WTC11 (cell line): Measurements from ENCODE around the gene CYP4F22. TPM values are rescaled to one million over a fixed set of nuclear protein-coding genes. Genes with fewer than 3 reads are reported as not detected.
"Not testable (repeated sequence)": the region's sequence is repeated elsewhere in the genome, so short reads cannot be mapped to it uniquely, and the experiment has no call there.

Experiments used
- ATAC-seq: fragments of 200-7000 bp; cut with Tn5 transposase; 2 replicates; pipeline ENCODE4 v1.10.0; 2021; ENCODE audit warnings: mild to moderate bottlenecking, moderate library complexity
- CTCF ChIA-PET: fragments of 300-600 bp; sonication (Branson Sonifier 250); formaldehyde crosslinking; loops from one replicate; lab custom pipeline; 2021; ENCODE audit warnings: antibody characterized with exemption; lab: Charles Lee
- POLR2A ChIA-PET: fragments of 350-600 bp; sonication (Branson Sonifier 250); formaldehyde crosslinking; loops from one replicate; lab custom pipeline; 2021; ENCODE audit warnings: antibody characterized with exemption; lab: Charles Lee
- DNase-seq: peaks from one replicate; pipeline ENCODE4 v3.0.0; 2021; ENCODE audit warnings: low spot score
- H3K27ac Mint-ChIP-seq: 2 replicates; pipeline ENCODE4 v1.8.0; 2021; ENCODE audit warnings: mixed read lengths
- H3K27me3 Mint-ChIP-seq: 2 replicates; pipeline ENCODE4 v1.8.0; 2021; ENCODE audit warnings: low read depth, mild to moderate bottlenecking, moderate library complexity, mixed read lengths
- H3K36me3 Mint-ChIP-seq: 2 replicates; pipeline ENCODE4 v1.8.0; 2021; ENCODE audit warnings: mixed read lengths
- H3K4me1 Mint-ChIP-seq: 2 replicates; pipeline ENCODE4 v1.8.0; 2022; ENCODE audit warnings: mixed read lengths
- H3K4me3 Mint-ChIP-seq: 2 replicates; pipeline ENCODE4 v1.8.0; 2021; ENCODE audit warnings: mild to moderate bottlenecking, moderate library complexity, mixed read lengths
- H3K9me3 Mint-ChIP-seq: 2 replicates; pipeline ENCODE4 v1.8.0; 2021; ENCODE audit warnings: mixed read lengths
- FOXJ3 ChIP-seq: sonication (generic); formaldehyde crosslinking; IDR thresholded peaks from 2 replicates; pipeline ENCODE4 v1.9.0; 2021; ENCODE audit warnings: missing genetic modification reagents, mild to moderate bottlenecking, borderline replicate concordance
- HMGA2 ChIP-seq: fragments of 250-450 bp; sonication (Bioruptor Pico); IDR thresholded peaks from 2 replicates; pipeline ENCODE4 v1.4.0; 2021; ENCODE audit warnings: mild to moderate bottlenecking, moderate library complexity
- JAZF1 ChIP-seq: fragments of 250-450 bp; sonication (Bioruptor Pico); IDR thresholded peaks from 2 replicates; pipeline ENCODE4 v1.9.0; 2021; ENCODE audit warnings: moderate library complexity, mild to moderate bottlenecking, inconsistent platforms
- JUN ChIP-seq: sonication (generic); formaldehyde crosslinking; IDR thresholded peaks from 2 replicates; pipeline ENCODE4 v1.8.0; 2023; ENCODE audit warnings: mild to moderate bottlenecking, missing genetic modification reagents
- KAT7 ChIP-seq: sonication (generic); formaldehyde crosslinking; IDR thresholded peaks from 2 replicates; pipeline ENCODE4 v1.8.1; 2023; ENCODE audit warnings: missing genetic modification reagents, mild to moderate bottlenecking, borderline replicate concordance
- MXD4 ChIP-seq: fragments of 250-450 bp; sonication (Bioruptor Pico); IDR thresholded peaks from 2 replicates; pipeline ENCODE4 v1.8.0; 2021; ENCODE audit warnings: mild to moderate bottlenecking, moderate library complexity, borderline replicate concordance
- NR3C1 ChIP-seq: sonication (generic); formaldehyde crosslinking; conservative IDR thresholded peaks from 2 replicates; pipeline ENCODE4 v1.8.1; 2023; ENCODE audit warnings: low read depth, mild to moderate bottlenecking, missing genetic modification reagents
- TCF7 ChIP-seq: sonication (generic); formaldehyde crosslinking; IDR thresholded peaks from 2 replicates; pipeline ENCODE4 v1.8.0; 2022; ENCODE audit warnings: mild to moderate bottlenecking, low read depth, missing genetic modification reagents, moderate library complexity
- ZNF263 ChIP-seq: sonication (generic); formaldehyde crosslinking; IDR thresholded peaks from 2 replicates; pipeline ENCODE4 v1.8.1; 2022; ENCODE audit warnings: low read depth, mild to moderate bottlenecking, moderate library complexity, missing genetic modification reagents
- ZNF416 ChIP-seq: fragments of 250-450 bp; sonication (Bioruptor Pico); IDR thresholded peaks from 2 replicates; pipeline ENCODE4 v1.9.0; 2021; ENCODE audit warnings: mild to moderate bottlenecking, inconsistent platforms
- total RNA-seq: library from RNA; stranded (reverse); gene quantifications from 3 replicates; pipeline ENCODE4 v1.2.3, GENCODE V29; 2021
- TF ChIP-seq, protein P1 (sequence below): sonication (generic); formaldehyde crosslinking; IDR thresholded peaks from 2 replicates; pipeline ENCODE4 v1.8.0; 2022; ENCODE audit warnings: mild to moderate bottlenecking, missing genetic modification reagents
- TF ChIP-seq, protein P2 (sequence below): sonication (generic); formaldehyde crosslinking; conservative IDR thresholded peaks from 2 replicates; pipeline ENCODE4 v1.8.1; 2023; ENCODE audit warnings: mild to moderate bottlenecking, low read depth, missing genetic modification reagents, moderate library complexity
- TF ChIP-seq, protein P3 (sequence below): fragments of 250-450 bp; sonication (Bioruptor Pico); IDR thresholded peaks from 2 replicates; pipeline ENCODE4 v1.8.0; 2021; ENCODE audit warnings: mild to moderate bottlenecking
- TF ChIP-seq, protein P4 (sequence below): sonication (generic); formaldehyde crosslinking; conservative IDR thresholded peaks from 2 replicates; pipeline ENCODE4 v1.8.1; 2022; ENCODE audit warnings: mild to moderate bottlenecking, missing genetic modification reagents

The CYP4F22 gene
- total RNA-seq, 1 experiment from 2014 or later = 1.2 TPM

DNA sequence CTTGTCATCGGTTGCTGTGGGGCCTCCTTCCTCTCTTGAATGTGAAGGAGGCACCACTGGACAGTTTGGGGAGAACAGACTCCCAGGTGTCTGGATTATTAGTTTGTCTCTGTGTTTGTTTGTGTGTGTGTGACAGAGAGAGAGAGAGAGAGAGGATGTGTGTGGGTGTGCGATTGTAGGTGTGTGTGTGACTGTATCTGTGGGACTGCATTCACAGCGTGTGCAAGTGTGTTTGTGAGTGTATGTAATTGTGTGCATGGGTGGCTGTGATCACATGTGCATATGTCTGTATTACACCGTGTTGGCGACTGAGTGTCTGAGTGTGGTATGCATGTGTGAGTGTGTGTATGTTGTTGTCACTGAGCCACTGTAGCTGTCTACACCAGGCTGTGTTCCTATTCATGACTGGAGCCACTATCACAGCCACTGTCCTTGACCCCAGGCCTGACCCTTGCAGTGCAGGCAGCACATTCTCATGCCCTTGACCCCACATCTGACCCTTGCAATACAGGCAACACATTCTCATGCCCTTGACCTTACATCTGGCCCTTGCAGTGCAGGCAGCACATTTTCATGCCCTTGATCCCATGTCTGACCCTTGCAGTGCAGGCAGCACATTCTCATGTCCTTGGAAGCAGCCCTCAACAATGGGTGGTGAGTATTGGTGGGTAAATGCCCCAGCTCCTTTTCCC, 81.6 kb downstream of the CYP4F22 start:
- TF ChIP-seq NR3C1 (CRISPR knock-in tag) = no peak
- TF ChIP-seq, protein P1, sequence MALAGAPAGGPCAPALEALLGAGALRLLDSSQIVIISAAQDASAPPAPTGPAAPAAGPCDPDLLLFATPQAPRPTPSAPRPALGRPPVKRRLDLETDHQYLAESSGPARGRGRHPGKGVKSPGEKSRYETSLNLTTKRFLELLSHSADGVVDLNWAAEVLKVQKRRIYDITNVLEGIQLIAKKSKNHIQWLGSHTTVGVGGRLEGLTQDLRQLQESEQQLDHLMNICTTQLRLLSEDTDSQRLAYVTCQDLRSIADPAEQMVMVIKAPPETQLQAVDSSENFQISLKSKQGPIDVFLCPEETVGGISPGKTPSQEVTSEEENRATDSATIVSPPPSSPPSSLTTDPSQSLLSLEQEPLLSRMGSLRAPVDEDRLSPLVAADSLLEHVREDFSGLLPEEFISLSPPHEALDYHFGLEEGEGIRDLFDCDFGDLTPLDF (CRISPR knock-in tag) = no peak
- no peak for TF ChIP-seq JAZF1 (CRISPR knock-in tag)
- TF ChIP-seq HMGA2 (CRISPR knock-in tag) = no peak
- no peak for TF ChIP-seq ZNF263
- TF ChIP-seq FOXJ3 = no peak
- TF ChIP-seq, protein P2, sequence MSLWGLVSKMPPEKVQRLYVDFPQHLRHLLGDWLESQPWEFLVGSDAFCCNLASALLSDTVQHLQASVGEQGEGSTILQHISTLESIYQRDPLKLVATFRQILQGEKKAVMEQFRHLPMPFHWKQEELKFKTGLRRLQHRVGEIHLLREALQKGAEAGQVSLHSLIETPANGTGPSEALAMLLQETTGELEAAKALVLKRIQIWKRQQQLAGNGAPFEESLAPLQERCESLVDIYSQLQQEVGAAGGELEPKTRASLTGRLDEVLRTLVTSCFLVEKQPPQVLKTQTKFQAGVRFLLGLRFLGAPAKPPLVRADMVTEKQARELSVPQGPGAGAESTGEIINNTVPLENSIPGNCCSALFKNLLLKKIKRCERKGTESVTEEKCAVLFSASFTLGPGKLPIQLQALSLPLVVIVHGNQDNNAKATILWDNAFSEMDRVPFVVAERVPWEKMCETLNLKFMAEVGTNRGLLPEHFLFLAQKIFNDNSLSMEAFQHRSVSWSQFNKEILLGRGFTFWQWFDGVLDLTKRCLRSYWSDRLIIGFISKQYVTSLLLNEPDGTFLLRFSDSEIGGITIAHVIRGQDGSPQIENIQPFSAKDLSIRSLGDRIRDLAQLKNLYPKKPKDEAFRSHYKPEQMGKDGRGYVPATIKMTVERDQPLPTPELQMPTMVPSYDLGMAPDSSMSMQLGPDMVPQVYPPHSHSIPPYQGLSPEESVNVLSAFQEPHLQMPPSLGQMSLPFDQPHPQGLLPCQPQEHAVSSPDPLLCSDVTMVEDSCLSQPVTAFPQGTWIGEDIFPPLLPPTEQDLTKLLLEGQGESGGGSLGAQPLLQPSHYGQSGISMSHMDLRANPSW = no peak
- TF ChIP-seq, protein P3, sequence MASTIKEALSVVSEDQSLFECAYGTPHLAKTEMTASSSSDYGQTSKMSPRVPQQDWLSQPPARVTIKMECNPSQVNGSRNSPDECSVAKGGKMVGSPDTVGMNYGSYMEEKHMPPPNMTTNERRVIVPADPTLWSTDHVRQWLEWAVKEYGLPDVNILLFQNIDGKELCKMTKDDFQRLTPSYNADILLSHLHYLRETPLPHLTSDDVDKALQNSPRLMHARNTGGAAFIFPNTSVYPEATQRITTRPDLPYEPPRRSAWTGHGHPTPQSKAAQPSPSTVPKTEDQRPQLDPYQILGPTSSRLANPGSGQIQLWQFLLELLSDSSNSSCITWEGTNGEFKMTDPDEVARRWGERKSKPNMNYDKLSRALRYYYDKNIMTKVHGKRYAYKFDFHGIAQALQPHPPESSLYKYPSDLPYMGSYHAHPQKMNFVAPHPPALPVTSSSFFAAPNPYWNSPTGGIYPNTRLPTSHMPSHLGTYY (CRISPR knock-in tag) = no peak
- no peak for TF ChIP-seq ZNF416
- no peak for TF ChIP-seq KAT7 (CRISPR knock-in tag)
- TF ChIP-seq JUN = no peak
- TF ChIP-seq, all 79 proteins: peak for 0
- peaks cover 33% of the 10 kb centered on the region for H3K36me3 Mint-ChIP-seq
- no peak overlapping the region for H3K27ac Mint-ChIP-seq
- no peak overlapping the region for H3K4me3 Mint-ChIP-seq
- DNase-seq (no peak), ATAC-seq (no peak)
- peaks cover 27% of the 10 kb centered on the region for H3K27me3 Mint-ChIP-seq
- H3K9me3 Mint-ChIP-seq = peaks cover 64% of the 10 kb centered on the region
- no peaks in the 10 kb centered on the region for H3K4me1 Mint-ChIP-seq
- CTCF ChIA-PET = no interaction called here
- POLR2A ChIA-PET = no interaction called here

DNA sequence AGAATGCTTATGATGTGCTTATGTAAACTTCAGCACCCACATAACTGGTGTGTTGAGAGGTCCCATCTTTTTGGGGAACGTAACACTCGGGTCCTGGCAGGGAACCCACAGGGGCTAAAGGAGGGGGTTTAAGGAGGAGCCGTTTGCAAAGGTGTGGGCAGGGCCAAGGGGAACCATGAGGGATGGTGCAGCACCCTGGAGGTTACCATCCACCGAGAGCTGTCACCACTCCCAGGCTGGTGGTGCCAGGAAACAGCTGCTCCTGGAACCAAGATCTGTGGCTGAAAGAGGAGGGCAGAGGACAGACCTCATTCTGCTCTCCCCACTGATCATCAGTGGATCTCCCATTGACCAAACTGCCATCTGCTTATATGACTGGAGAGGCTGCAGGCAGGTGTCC, 83.5 kb downstream of the CYP4F22 start:
- TF ChIP-seq TCF7 (CRISPR knock-in tag) (no peak), MXD4 (CRISPR knock-in tag) (no peak)
- TF ChIP-seq, protein P4, sequence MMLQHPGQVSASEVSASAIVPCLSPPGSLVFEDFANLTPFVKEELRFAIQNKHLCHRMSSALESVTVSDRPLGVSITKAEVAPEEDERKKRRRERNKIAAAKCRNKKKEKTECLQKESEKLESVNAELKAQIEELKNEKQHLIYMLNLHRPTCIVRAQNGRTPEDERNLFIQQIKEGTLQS = no peak
- H3K36me3 Mint-ChIP-seq = peaks cover 36% of the 10 kb centered on the region
- peaks cover 71% of the 10 kb centered on the region for H3K9me3 Mint-ChIP-seq
- H3K4me1 Mint-ChIP-seq = no peaks in the 10 kb centered on the region
- H3K27ac Mint-ChIP-seq = no peak overlapping the region
- ChIA-PET POLR2A (no interaction called here), CTCF (no interaction called here)
- ATAC-seq = no peak
- no peak for DNase-seq
- H3K27me3 Mint-ChIP-seq = peaks cover 24% of the 10 kb centered on the region
- no peak overlapping the region for H3K4me3 Mint-ChIP-seq

DNA sequence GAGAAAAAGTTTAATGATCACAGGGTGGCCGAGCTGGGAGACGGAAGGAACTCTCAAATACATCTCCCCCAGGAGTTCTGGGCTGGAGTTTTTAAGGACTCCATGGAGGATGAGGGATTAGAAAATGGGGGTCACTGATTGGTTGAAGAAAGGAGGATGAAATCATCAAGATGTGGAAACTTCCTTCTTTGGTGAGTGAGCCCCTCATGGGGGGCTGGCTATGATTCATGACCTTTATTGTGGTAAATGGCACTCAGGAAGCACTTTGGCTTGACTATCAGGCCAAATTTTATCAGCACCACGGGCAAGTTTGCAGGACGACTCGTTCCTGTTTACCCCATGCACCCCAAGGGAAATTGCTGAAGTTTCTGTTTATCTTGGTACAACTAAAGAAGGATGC, 84.2 kb downstream of the CYP4F22 start:
- Mint-ChIP-seq H3K36me3 (peaks cover 36% of the 10 kb centered on the region), H3K27me3 (peaks cover 24% of the 10 kb centered on the region), H3K9me3 (peaks cover 73% of the 10 kb centered on the region)
- H3K4me3 Mint-ChIP-seq, POLR2A ChIA-PET, CTCF ChIA-PET, DNase-seq, H3K27ac Mint-ChIP-seq, H3K4me1 Mint-ChIP-seq, ATAC-seq: not testable (repeated sequence)

DNA sequence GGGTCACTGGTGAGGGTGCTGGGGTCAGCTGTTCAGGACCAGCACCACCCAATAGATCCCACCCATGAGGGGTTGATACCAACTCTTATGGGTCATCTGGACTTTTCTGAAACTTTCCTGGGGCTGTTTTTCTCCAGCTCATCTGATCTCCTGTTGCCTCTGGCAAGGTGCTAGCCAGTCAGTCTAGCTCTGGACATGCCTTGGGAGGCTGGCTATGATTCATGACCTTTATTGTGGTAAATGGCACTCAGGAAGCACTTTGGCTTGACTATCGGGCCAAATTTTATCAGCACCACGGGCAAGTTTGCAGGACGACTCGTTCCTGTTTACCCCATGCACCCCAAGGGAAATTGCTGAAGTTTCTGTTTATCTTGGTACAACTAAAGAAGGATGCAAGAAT, 85.4 kb downstream of the CYP4F22 start:
- ATAC-seq, H3K4me3 Mint-ChIP-seq, H3K27ac Mint-ChIP-seq, POLR2A ChIA-PET, H3K4me1 Mint-ChIP-seq, DNase-seq: not testable (repeated sequence)
- Mint-ChIP-seq H3K36me3 (peaks cover 26% of the 10 kb centered on the region), H3K27me3 (peaks cover 14% of the 10 kb centered on the region), H3K9me3 (peaks cover 62% of the 10 kb centered on the region)
- CTCF ChIA-PET = interaction anchor here (0.6 kb wide), 1 partner anchor 490 kb away, joined by 3 read pairs; no protein-coding TSS in a partner anchor
